Islet of Langerhans (tissue), 1 donor: ENCODE results near the gene LRRC7.

Experiments
- FAIRE-seq: peaks from one replicate; lab custom pipeline; 2011; peaks lifted over from hg19 to GRCh38; lab: Jason Lieb, UNC

Gene LRRC7

DNA sequence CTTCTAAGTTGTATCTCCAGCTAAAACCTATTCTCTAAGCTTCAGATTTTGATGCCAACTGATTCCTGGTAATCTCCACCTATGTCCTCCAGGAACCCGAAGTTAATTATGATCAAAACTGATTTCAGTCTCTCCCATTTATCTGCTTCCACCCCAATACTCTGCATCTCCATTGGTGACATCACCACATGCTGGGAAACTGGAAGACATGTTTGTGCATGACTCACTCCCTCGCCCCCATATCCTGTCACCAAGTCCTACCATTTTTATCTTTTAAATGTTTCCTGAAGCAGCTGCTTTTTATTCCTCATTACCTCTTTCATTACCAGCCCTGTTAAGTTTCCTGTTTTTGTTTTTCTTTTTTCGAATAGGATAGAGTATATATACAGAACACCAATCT, 409.2 kb downstream of the LRRC7 start:
- FAIRE-seq, result no peak

DNA sequence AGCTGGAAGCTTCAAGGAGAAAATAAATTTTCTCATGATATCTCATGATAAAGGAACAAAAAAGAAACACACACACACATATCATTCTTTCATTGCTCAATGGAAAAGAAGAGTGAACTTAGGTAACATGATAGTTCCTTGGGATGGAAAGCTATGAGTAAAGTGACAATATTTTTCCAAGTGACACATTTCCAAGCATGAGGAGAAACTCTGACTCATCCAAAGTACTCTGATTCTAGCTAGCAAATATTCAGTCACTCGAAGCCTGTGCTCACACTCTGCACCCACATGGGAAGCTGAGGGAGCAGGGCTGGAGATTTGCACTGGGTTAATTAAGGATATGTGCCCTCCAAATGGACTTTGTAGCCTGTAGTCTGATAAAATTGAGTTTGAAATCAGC, 415.3 kb downstream of the LRRC7 start:
- no peak for FAIRE-seq

DNA sequence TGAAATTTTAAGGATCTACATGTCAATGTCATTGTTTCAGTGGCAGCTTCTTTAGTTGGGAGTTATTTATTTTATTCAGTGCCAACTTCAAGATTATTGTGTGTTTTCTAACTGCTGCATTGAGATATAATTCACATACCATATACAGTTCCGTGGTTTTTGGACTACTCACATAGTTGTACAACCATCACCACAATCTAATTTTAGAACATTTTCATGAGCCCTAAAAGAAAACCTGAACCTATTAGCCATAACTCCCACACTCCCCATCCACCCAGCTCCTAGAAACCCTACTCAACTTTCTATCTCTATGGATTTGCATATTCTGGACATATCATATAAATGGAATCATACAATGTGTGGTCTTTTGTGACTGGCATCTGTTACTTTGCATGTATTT, 417.7 kb downstream of the LRRC7 start:
- FAIRE-seq, result no peak

DNA sequence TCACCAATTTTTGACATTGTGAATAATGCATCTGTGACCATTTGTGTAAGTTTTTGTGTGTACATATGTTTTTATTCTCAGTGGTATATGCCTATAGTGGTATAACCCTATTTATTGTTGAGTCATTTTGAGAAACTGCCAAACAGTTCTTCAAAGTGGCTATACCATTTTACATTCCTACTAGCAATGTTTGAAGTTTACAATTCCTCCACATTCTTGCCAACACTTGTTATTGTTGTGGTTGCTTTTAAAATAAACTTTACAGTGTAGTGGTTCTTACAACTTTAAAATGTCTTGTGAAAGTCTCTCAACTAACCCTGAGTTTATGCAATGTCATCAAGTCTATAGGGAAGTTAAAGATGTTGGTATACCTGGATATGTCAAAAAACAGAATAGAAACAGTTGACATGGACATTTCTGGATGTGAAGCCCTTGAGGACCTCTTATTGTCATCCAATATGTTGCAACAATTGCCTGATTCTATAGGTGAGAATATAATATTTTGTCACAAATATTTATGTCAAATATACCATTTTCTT, 418.2 kb downstream of the LRRC7 start:
- no peak for FAIRE-seq

DNA sequence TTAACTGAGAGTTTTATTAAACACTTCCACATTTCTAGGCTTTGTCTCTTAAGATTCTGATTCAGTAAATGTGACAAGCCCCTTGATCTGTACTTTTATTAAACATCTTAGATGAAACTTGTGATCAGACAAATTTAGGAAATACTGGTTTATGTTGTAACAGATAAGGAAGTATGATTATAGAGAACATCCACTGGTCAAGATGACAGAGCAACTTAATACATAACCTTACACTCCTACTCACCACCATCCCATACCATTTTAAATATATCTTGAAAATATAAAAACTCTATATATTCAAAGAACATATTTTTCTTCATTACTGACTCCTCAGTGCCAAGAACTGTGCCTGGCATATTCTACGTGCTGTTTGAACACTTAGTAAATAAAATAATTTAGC, 420.2 kb downstream of the LRRC7 start:
- no peak for FAIRE-seq

DNA sequence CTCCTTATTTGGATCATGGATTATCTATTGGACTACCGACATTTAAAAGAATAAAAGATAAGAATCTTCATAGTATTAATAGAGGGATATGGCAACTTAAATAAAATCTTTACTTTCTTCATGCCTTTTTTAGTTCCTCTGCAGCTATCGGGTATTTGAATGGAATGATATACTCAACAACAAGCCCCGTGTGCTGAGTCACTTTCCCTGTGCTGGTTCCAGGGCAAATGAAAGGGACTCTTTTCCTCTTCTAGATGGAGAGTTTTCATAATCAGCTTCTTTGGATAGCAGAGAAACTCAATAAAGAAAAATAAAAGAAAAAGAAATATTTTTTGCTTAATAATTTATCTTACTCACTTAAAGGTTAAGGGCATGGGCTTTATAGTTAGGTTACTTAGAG, 423.9 kb downstream of the LRRC7 start:
- no peak for FAIRE-seq

DNA sequence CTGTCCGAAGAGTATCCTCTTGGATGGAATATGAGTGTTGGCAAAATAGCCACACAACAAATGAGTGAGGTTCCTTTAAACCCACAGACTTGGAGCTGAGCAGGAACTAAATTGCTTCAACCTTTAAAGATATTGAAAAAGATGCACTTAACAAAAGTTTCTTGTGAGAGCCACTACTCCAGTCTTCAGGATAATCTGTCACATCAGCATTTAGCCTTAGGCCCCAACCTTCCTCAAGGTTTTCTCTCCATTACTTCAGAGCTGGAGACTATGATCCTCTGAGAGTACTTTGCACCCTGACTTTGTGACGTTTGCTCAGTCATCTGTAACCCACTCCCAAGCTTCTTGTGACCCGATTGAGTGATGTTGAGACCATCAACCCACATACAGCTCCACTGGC, 424.9 kb downstream of the LRRC7 start:
- no peak for FAIRE-seq

DNA sequence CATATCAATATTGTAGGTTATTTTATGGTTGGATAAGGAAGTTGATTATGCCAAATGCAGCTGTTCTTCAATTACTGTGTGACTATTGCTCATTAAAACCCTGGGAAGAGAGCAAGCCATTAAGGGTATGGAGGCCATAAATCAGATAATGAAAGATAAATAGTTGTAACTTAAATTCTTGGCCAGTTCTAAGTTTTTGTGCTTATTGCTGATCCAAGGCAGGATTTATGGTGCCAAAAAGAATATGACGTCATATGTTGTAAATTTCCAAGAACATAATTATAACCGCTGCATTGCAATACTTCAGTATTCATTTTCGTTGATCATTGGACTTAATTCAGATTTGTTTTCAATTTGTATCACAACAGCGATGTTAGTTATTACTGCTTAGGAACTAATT, 426.1 kb downstream of the LRRC7 start:
- FAIRE-seq, result no peak

DNA sequence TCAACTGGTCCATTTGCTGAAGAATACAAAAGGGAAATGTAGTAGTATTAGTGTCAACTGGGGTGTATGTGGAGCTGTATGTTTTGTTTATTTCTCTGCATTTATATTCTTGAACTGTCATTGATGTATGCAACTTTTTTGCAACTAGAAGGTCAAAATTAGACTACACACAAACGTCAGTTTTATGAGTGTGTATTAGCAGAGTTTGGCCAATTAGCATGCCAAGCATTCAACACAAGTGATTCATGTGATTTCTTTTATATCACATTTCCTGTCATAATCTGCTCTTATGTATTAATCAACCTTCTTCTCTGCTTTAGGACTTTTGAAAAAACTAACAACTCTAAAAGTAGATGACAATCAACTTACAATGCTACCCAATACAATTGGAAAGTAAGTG, 426.5 kb downstream of the LRRC7 start:
- no peak for FAIRE-seq

DNA sequence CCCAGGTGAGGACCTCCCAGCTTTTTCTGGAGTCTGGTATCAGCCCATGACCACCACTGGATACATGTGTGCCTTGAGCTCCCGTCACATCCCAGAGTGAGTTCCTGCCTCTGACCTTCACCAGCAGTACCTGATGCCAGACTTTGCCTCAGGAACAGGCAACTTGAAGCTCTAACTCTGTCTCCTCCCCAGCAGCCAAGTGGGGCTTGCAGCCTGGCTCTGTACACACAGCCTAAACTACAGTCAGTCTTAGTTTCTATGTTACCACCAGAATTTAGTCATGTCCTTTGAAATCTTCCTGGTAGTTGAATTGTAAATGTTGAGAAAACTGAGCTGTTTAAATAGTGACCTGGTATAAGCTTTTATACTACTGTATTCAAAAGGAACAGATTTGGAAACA, 431.1 kb downstream of the LRRC7 start:
- no peak for FAIRE-seq

DNA sequence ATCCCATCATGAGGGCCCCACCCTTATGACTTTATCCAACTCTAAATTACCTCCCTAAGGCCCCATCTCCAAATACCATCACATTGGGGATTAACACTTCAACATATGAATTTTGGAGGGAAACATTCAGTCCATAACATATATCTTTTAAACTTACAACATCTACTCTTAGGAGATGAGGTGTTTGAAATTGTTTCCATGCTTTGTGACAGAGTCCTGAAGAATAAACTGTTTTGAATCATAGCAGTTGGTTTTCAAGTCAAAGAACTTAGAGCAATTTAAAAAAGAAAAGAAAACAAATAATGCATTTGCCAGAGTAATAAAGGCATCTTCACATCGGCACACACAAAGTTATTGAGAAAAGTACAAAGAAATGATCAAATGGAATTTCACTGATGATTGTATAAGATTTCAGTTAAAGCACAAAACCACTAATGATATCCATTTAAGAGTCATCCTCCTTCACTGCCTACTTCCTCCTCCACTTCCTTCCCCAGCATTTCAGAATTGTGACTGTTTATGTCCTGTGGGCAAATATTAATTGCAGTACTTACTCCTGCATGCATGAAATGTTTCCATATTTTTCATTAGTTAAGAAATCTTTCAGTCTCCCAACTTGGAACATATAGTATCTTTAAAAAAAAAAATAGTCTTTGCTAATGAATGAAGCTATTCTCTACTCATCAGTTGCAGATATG, 435.6 kb downstream of the LRRC7 start:
- FAIRE-seq, result no peak

DNA sequence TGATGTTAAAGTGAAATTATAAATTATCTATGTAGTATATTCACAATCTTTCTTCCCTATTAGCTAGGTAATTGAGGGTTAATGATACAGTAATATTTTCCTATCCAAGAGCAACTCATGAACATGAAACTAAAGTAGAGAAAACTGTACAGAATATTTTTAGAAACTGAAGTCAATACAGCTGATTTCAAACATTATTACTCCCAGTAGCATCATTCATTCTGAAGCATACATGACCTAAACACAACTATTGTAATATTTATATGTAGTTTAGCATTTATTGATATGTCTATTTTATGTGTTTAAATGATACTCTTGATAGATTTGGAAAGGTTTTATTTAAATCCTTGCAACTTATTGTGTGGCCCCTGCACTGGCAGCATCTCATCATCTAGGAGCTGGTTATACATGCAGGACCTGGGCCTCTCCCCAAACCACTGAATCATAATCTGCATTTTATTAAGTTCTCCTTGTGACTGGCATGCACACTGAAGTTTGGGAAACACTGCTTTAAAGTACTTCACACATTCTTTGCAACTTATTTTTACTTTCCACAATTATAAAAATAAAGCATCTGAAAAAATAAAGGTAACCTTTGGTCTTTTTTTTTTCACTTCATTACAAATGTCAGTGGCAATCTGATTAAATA, 437.8 kb downstream of the LRRC7 start:
- no peak for FAIRE-seq

DNA sequence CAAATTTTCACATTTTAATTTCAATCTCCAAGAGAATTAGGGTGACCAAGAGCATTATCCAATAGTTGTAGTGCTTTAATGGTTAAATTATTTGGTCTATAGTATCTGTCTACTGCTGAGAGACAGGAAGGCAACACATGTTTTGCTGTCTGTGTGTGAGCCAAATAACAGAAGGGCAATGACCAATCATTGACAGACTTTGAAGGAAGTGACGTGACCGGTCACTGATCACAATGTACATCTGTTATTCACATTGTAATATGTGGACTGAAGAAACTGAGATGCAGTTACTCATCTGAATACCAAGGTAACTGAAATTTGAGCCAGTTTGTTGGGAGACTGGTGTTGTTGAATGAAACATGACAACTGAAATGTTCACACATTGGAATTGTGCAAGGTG, 440.9 kb downstream of the LRRC7 start:
- no peak for FAIRE-seq

DNA sequence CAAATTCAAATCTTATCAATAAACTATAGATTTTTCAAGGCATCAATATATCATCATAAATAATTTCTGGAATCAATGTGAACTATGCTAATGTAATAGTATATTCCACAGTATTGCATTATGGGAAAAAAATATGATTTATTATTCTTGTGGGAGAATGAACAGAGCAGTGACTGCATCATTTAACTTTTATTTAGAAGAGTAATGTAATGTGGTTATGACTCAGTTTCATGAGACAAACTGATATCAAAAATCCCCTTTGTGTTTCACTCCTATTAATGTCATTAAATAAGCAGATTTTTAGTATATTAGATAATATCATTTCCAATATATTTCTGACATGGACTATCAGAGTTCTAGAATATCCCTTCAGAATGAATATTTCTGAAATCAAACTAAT, 450.0 kb downstream of the LRRC7 start:
- FAIRE-seq, result peak; percentile 66

DNA sequence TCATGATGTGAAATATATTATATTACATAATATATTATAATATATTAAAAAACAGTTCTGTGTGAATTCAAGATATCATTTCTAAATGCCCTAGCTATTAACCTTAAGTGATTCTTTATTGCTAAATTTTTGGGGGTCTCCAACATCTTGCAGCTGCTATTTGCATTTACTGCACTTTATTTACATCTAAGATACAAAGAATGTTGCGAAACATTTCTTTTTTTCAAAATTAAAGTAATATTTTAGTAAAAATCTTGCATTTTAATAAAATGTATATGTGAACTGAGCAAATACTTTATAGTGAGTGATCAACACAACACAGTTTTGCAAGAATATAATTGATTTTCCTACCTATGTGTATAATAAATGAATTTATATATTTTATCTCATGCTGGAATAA, 456.6 kb downstream of the LRRC7 start:
- no peak for FAIRE-seq

DNA sequence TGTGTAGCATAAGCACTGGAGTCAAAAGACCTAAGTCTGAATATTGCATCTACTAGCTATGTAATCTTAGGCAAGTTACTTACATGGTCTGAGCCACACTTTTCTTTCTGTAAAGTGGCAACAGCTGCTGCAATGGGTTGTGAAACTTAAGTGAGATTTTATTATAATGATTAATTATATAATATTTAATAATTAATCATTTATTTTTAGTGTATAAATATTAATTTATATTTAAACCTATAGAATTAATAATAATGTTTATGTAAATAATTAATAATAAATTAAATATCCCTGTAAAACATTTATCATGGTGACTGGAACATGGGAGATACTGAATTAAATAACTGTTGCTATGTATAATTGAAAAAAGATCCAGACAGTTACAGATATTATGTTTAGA, 457.3 kb downstream of the LRRC7 start:
- FAIRE-seq, result peak; percentile 5

DNA sequence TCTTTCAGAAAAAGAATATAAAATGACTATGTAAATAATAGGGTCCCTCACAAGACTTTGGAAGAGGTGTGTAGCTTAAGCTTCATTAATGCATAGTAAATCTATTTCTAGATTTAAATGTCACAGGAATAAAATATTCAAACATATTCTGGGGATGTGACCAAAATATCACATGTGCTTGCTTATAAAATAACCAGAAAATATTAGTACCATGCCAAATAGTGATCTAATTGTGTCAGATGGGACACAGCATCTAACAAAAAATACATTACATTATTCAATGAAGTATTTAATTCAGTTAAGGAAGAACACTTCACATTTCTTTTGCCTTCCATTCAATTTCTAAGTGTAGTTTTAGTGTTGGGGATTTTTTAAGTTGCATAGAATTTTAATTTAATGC, 458.1 kb downstream of the LRRC7 start:
- FAIRE-seq, result no peak

DNA sequence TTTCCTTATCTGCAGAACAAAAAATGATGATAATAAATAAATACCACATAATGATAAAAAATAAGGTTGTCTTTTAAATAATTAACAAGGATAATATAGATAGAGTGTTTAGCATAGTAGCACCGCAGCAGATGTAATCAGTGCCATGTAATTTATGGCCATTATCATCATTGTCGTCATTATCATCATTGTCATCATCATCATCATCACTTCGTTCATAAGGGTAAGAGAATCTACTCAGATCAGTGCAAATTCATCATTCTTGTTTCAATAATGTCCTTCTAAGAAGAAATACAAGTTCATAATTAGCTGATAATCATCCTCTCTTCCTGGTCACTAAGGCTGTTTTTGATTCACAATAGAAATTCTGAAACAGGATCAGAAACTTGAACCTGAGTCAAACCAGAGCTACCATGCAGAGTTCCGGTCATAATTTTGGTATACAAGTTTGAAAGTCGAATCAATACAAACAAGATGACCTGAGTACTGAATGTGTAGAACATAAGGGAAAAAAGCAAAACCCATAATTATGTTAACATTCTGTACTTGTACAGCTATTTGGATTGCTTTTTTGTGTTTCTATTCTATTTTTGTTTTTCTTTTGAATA, 465.6 kb downstream of the LRRC7 start:
- FAIRE-seq, result no peak

DNA sequence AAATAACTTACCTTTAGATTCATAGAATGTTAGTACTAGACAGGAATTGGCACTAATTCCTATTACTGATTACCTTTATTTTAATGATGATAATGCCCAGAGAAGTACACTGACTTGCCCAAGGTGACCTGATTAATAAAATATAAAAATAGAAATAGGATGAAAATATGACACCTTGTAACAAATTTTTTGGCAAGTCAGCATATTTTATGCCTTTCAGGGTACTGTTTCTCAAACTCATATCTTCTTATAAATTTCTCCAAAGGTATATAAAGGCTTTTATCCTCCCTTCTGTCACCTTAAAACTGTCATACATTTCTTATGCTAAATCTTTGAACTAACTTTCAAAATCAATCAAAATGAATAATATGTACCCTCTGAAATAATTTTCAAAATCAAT, 466.2 kb downstream of the LRRC7 start:
- FAIRE-seq, result no peak

DNA sequence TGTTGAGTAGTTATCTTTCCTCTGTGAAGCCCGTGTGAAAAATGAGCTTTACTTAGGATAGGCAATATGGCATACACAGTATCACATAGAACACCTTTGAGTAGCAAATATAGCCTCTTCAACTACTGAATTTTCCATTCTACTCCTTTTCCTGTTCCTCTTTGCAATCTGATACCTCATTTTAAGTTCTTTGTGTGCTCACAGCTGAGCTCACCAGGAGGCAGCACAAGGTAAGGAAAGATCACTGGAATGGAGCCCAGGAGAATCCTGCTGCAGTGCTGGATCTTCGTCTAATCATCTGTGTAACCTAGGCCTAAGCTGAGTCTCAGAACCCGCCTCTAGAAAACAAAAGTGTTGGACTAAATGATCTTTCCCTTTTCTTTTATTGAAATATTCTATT, 466.7 kb downstream of the LRRC7 start:
- FAIRE-seq, result no peak

DNA sequence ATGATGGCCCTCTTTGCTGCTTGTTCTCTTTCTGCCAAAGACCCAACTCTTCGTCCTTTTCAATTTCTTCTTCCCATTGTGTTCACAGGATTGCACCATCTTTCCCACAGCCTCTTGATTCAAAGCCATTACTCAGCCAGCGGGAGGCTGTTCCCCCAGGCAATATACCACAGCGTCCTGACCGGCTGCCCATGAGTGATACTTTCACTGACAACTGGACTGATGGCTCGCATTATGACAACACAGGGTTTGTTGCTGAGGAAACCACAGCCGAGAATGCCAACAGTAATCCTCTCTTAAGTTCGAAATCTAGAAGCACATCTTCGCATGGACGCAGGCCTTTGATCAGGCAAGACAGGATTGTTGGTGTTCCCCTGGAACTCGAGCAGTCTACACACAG, 470.3 kb downstream of the LRRC7 start:
- FAIRE-seq, result no peak

DNA sequence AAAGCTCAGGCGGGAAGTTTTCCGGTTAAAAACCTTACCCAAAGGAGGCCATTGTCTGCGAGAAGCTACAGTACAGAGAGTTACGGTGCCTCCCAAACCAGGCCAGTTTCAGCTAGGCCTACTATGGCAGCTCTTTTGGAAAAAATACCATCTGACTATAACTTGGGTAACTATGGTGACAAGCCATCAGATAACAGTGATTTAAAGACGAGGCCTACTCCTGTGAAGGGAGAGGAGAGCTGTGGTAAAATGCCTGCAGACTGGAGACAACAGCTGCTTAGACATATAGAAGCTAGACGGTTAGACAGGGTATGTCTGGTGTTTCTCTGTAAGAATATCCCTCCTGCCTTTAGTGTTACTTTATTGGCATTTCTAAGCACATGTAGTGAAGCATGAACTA, 471.8 kb downstream of the LRRC7 start:
- FAIRE-seq, result no peak

DNA sequence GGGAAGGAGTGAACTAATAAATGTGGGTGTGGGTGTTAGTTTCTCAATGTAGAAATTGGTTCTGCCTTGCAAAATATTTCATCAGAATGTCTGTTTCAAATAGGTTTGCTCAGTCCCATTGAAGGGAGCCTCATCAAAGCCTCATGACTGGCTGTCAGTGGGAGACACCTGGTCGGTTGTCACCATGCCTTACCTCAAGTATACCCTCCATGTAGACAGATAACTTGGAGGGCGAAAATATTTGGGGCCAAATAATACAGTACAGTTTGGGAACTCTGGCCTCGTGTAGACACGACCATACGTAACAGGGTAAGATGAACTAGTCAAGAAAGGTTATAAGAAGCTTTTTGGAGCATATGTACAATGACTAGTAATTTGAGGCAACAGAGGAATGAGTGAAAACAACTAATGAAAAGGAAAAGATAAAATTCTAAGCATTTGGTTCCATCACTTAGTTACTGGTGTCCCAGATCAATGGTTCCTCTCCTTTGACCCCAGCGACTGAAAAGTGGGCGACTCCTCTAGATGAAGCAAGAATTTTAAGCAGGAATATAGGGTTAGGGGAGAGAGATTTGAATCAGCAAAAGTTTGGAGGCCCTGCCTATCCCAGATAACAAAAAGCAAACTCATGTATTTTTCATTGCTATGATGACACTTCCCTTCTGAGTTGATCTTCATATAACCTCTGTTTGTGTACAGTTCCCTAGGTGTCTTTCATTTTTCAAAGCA, 473.8 kb downstream of the LRRC7 start:
- no peak for FAIRE-seq
